Neuron (in vitro differentiated cells): ENCODE data around the gene BATF.
A peak's percentile ranks its signal among the peaks of the same experiment; 100 is the strongest.

Experiments used
- H2AFZ ChIP-seq: one replicate; pipeline ENCODE4 v1.6.1; 2013; ENCODE audit warnings: low read depth, mild to moderate bottlenecking, inconsistent platforms, low read length, moderate library complexity
- H3K27me3 ChIP-seq: one replicate; pipeline ENCODE4 v1.6.1; 2013; ENCODE audit warnings: low read length; ENCODE audit not compliant: insufficient read depth
- H3K36me3 ChIP-seq: one replicate; pipeline ENCODE4 v1.6.1; 2013; ENCODE audit warnings: low read length; ENCODE audit not compliant: insufficient read depth
- H3K4me1 ChIP-seq: one replicate; pipeline ENCODE4 v1.6.1; 2013; ENCODE audit warnings: low read length; ENCODE audit not compliant: insufficient read depth
- H3K4me3 ChIP-seq: 2 replicates; pipeline ENCODE4 v1.5.1; 2013; ENCODE audit warnings: mild to moderate bottlenecking, low read length, moderate library complexity
- H3K9me3 ChIP-seq: one replicate; pipeline ENCODE4 v1.6.1; 2013; ENCODE audit warnings: low read length

BATF gene

DNA sequence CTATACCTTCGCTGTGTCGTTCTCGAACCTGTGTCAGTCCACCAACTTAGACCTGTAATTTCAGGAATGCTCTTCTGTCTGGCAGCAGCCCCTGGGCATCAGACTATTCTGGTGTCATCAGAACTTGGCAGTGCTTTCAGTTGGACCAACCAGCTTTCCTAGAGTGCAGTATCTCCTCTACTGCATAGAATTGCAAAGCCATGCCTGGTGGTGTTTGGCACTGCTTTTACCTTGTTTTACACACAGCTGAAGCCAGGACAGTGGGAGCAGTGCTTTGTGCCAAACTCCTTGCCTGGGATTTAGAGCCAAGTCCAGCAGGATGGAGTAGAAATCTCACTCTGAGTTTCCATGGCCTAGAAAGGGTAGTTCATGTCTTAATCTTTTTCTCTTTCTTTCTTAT lies 57.6 kb downstream of the BATF start:
- H3K4me1 ChIP-seq: peaks cover 17% of the 10 kb centered on the region
- H3K36me3 ChIP-seq: no peaks in the 10 kb centered on the region
- H3K27me3 ChIP-seq: no peaks in the 10 kb centered on the region
- H3K9me3 ChIP-seq: no peaks in the 10 kb centered on the region
- H2AFZ ChIP-seq: no peak overlapping the region
- peak overlapping the region; percentile 52 for H3K4me3 ChIP-seq

DNA sequence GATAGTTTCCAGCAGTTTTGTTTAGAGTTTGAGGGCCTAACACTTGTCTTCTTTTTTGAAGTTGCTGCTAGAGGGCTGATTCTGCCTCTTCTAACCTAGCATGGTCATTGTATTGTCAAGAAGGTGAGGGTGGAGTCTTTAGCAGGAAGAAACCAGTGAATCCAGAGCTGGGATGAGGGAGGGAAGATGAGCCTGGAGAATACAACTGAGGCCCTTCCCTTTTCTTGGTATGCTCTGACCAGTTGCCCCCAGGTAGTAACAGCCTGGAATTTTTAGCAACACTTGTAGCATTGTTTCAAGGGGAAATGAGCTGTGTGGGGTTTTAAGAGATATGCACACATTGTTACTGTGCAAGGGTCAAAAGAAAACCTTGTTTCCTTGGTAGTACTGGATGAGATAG lies 65.1 kb downstream of the BATF start:
- Histone ChIP-seq H3K9me3 (peaks cover 8% of the 10 kb centered on the region), H3K36me3 (no peaks in the 10 kb centered on the region), H3K4me3 (no peak overlapping the region), H3K4me1 (no peaks in the 10 kb centered on the region), H3K27me3 (no peaks in the 10 kb centered on the region), H2AFZ (no peak overlapping the region)

DNA sequence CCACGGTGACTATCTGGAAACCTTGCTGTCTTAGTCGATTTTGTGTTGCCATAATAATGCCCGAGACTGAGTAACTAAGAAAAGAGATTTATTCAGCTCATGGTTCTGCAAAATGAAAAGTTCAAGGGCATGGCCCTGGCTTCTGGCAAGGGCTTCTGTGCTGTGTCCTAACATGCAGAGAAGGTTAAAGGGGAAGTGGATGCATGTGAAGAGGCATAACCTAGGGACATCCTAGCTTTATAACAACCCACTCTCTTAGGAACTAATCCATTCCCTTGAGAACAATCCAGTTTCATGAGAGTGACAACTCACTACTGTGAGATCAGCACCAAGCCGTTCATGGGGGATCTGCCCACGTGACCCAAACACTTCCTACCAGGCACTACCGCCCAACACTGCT lies 67.7 kb downstream of the BATF start:
- no peaks in the 10 kb centered on the region for H3K27me3 ChIP-seq
- H2AFZ ChIP-seq: no peak overlapping the region
- H3K9me3 ChIP-seq: peaks cover 8% of the 10 kb centered on the region
- H3K36me3 ChIP-seq: no peaks in the 10 kb centered on the region
- no peak overlapping the region for H3K4me3 ChIP-seq
- H3K4me1 ChIP-seq: no peaks in the 10 kb centered on the region

DNA sequence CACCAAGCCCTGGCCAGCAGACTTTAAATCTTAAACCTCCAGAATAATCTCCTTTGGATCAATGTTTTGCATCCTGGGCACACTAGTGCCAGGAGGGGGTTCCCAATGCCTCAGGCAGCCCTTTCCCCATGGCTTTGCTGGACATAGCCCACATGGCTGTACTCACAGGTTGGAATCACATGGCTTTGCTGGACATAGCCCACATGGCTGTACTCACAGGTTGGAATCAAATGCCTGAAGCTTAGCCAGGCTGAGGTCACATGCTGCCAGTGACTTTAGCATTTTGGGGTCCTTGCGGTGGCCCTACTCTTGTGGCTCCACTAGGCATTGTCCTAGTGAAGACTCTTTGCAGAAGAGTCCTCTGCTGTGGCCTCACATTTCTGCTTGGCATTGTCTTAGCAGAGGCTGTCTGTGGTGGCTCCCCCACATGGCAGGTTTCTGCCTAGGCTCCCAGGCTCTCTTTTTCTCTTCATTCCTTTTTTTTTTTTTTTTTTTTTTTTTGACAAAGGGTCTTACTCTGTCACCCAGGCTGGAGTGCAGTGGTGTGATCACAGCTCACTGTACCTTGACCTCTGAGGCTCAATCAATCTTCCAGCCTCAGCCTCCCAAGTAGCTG lies 69.2 kb downstream of the BATF start:
- Histone ChIP-seq H3K4me1 (no peaks in the 10 kb centered on the region), H3K4me3 (no peak overlapping the region), H2AFZ (no peak overlapping the region), H3K36me3 (no peaks in the 10 kb centered on the region), H3K9me3 (peaks cover 8% of the 10 kb centered on the region), H3K27me3 (no peaks in the 10 kb centered on the region)

DNA sequence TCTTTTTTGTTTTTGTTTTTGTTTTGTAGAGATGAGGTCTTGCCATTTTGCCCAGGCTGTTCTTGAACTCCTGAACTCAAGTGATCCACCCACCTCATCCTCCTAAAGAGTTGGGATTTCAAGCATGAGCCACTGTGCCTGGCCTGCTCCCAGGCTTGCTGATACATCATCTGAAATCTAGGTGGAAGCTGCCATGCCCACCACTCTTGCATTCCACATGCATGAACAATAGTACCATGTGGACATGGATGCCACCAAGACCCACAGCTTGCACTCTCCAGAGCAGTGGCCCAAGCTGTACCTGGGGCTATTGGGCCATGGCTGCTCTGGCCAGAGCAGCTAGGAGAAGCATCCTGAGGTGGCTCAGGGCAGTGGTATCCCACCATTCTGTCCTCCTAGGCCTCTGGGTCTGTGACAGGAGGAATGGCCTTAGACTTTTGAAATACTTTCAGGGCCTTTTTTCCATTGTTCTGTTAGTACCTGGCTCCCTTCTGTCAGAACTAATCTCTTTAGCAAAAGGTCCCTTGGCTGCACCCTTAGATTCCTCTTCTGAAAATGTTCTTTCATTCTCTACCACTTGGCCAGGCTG lies 69.8 kb downstream of the BATF start:
- Histone ChIP-seq H3K27me3 (no peaks in the 10 kb centered on the region), H3K4me3 (no peak overlapping the region), H2AFZ (no peak overlapping the region), H3K9me3 (peaks cover 8% of the 10 kb centered on the region), H3K36me3 (no peaks in the 10 kb centered on the region), H3K4me1 (no peaks in the 10 kb centered on the region)

DNA sequence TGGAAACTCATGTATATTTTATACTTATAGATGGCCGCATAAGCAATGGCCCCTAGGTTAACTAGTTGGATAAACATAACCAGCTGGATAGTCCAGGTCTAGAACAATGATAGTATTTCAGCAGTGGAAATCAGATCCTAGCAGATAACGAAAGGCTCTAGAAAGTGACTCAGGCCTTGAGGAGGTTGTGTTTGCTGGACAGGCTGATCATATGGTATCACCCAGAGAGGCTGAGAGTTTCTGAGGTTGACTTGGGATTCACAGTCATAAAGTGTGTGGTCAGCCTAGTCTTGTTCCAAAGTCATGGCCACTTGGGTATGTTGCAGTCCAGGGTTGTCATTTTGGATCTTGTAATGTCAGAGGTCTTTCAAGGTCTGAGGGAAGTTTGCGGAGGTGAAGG lies 73.0 kb downstream of the BATF start:
- peaks cover 8% of the 10 kb centered on the region for H3K9me3 ChIP-seq
- H3K4me1 ChIP-seq: no peaks in the 10 kb centered on the region
- H3K4me3 ChIP-seq: no peak overlapping the region
- H3K27me3 ChIP-seq: no peaks in the 10 kb centered on the region
- H2AFZ ChIP-seq: no peak overlapping the region
- no peaks in the 10 kb centered on the region for H3K36me3 ChIP-seq
